Measurements from ENCODE around the gene KLHL20.
A peak's percentile ranks its signal among the peaks of the same experiment; 100 is the strongest.
"Not testable (repeated sequence)": the region's sequence is repeated elsewhere in the genome, so short reads cannot be mapped to it uniquely, and the experiment has no call there.

The KLHL20 gene

DNA sequence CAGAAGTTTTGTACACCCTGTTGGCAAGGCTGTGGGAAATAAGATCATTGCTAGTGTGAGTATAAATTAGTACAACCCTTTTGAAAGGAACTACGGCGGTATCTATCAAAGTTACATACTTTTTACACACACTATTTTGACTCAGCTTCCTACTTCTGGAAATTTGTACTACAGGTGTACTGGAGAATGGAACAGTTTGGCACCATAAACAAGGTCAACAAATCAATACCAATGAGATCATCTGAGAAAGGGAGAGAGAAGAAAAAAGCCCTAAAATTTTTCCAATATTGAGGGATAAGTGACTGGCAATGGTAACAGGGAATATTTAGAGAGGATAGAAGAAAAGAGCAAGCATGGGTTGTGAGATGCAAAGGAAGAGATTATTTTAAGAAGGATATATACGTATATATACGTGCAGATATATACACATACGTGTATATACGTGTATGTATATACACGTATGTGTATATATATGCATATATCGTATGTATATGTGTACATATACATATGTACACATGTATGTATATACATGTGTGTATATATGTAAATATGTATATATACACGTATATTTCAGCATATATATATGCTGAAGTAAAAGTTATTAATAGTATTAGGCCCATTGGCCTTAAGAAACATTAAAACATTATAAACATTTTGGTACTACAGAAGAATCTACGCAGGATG lies 27.6 kb downstream of the KLHL20 start:
- no peak for DNase-seq
- in situ Hi-C loops (cut with MboI; ENCODE audit: low pct_unique_long_range_greater_than_20kb, low sequenced_read_pairs), result no loop called here

DNA sequence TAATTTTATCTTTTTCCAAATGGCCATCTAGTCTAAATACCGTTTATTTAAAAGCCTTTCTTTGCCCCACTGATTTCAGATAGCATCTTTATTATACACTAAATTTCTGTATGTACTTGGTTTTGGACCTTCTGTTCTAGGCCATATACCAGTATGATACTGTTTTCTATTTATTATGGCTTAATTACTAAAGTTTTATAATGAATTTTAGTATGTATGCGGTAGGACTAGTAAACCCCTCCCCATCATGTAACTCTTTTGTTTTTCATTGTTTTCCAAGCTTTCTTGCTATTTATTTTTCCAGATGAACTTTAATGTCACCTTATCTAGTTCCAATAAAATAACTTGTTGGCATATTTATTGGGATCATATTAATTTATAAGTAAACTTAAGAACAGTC lies 29.9 kb downstream of the KLHL20 start:
- DNase-seq, result no peak
- in situ Hi-C loops (cut with MboI; ENCODE audit: low pct_unique_long_range_greater_than_20kb, low sequenced_read_pairs), result no loop called here

DNA sequence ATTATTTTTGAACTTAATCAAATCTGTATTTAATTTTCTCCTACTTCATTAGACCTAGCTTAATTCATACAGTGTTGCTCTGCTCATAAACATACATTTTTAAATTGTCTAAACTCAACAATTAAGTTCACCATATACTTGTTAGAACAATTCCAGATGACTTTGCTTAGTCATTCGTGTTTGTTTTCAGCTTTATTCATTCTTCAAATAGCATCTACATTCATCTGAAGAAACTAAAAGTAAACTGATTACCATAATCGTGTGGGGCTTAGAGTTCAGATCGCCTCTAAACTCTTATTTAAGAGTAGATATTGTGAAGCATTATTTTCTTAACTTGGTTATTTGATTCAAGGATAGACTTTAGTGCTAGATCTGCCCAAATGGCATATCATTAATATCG lies 34.4 kb downstream of the KLHL20 start:
- in situ Hi-C loops (cut with MboI; ENCODE audit: low pct_unique_long_range_greater_than_20kb, low sequenced_read_pairs), result no loop called here
- DNase-seq, result no peak

DNA sequence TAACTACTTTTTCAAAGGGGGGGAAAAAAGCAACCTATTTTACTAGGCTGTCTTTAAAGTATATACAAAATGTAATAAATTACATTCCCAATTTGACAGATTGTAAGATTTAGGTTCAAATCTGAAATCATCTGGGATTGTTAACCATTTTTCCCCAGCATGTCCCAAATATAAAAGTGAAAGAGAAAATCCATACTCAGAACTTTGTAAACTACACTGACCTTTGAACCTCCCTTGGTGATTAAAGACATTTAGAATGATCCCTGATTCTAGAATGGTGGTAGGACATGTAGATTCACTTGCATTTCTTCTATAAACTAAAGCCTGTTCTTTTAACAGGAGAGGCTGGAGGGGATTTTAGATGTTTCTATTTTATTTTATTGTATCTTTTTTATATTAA lies 39.0 kb downstream of the KLHL20 start:
- in situ Hi-C loops (cut with MboI; ENCODE audit: low pct_unique_long_range_greater_than_20kb, low sequenced_read_pairs), result no loop called here
- DNase-seq, result no peak

DNA sequence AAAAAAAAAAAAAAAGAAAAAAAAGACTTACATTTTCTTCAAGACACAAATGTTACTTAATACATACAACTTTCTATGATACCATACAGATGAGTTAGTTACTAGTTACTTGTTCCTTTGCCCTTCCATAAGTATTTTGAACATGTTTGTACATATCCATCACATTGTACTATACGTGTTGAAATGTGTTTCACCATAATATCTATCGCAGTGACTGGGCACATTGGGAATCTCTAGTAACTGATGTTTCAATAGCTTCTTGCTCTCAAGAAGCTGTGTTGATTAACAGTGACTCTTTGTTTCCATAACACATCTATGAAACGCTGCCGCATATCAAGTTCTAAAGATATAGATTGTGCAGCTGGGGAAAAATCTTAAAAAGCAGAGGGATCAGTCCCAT lies 42.9 kb downstream of the KLHL20 start:
- DNase-seq, result no peak
- in situ Hi-C loops (cut with MboI; ENCODE audit: low pct_unique_long_range_greater_than_20kb, low sequenced_read_pairs), result no loop called here

DNA sequence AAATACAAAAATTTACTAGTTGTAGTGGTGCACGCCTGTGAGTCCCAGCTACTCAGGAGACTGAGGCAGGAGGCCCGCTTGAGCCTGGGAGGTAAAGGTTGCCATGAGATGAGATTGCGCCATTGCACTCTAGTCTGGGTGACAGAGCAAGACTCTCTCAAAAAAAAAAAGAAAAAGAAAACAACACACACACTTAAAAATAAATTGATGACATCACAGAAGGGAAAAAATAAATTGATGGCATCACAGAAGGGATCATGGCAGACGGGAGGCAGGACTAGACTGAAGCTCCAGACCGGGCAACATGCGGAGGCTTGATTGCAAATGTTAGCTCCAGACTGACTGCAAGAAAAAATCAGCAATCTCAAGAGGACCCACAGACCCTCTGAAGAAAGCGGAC lies 43.3 kb downstream of the KLHL20 start:
- in situ Hi-C loops (cut with MboI; ENCODE audit: low pct_unique_long_range_greater_than_20kb, low sequenced_read_pairs), result no loop called here
- no peak for DNase-seq

DNA sequence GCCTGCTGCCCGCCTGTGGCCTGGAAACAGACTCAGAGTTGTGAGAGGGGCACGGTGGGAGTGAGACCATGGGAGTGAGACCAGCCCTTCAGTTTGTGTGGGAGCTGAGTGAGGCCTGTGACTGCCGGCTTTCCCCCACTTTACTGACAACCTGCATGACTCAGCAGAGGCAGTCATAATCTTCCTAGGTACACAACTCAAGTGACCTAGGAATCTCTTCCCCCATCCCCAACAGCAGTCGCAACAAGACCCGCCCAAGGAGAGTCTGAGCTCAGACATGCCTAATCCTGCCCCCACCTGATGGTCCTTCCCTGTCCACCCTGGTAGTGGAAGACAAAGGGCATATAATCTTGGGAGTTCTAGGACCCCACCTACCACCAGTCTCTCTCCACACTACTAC lies 44.2 kb downstream of the KLHL20 start:
- in situ Hi-C loops (cut with MboI; ENCODE audit: low pct_unique_long_range_greater_than_20kb, low sequenced_read_pairs), result no loop called here
- DNase-seq, result no peak

DNA sequence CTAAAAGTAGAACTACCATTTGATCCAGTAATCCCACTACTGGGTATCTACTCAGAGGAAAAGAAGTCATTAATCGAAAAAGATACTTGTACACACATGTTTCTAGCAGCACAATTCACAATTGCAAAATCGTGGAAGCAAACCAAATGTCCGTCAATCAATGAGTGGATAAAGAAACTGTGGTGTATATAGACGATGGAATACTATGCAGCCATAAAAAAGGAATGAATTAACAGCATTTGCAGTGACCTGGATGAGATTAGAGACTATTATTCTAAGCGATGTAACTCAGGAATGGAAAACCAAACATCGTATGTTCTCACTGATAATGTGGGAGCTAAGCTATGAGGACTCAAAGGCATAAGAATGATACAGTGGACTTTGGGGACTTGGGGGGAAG lies 49.5 kb downstream of the KLHL20 start:
- in situ Hi-C loops (cut with MboI; ENCODE audit: low pct_unique_long_range_greater_than_20kb, low sequenced_read_pairs), result not testable (repeated sequence)

DNA sequence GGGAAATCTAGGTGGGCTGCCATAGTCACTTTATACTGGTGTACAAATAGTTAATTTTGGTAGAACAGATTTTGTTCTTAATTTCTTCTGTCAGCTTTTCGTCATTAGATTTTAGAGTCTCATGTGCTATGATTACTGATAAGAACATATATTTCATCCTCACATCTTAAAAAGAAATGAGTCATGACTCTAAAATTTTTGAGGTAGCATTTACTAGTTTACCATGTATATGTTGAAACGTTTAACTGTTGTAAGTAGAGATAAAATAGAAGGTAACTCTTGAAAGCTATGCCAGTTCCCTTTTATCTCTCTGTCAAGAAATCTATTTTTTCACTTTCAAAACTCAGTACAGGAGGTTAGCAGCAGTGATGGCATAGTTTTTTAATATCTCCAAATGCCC lies 53.4 kb downstream of the KLHL20 start:
- no peak for DNase-seq
- in situ Hi-C loops (cut with MboI; ENCODE audit: low pct_unique_long_range_greater_than_20kb, low sequenced_read_pairs), result no loop called here

More for the DNA sequence above, 49.5 kb downstream of the KLHL20 start:
- not testable (repeated sequence) for DNase-seq

DNA sequence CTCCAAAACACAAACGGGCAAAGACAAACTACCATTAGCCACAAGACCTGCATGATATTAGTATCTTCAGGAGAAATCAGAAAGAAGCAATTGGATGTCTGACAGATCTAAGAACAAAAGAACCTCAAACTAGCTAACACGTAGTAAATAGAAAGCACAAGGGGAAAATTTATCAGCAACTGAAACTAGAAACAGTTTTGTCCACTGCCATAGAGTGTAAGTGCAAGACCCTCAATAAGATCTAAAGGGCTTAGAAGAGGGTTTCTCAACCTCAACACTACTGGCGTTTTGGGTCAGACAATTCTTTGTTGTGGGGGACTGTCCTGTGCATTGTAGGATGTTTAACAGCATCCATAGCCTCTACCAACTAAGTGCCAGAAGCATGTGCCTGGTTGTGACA lies 54.0 kb downstream of the KLHL20 start:
- in situ Hi-C loops (cut with MboI; ENCODE audit: low pct_unique_long_range_greater_than_20kb, low sequenced_read_pairs), result no loop called here
- no peak for DNase-seq

DNA sequence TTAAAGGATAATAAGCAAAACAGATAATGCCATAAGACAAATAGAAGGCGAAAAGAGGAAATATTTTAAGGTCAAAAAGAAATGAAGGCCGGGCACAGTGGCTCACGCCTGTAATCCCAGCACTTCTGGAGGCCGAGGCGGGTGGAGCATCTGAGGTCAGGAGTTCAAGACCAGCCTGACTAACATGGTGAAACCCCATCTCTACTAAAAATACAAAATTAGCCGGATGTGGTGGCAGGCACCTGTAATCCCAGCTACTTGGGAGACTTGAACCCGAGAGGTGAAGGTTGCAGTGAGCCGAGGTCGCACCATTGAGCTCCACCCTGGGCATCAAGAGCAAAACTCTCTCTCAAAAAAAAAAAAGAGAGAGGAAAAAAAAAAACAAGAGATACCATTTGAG lies 55.5 kb downstream of the KLHL20 start:
- in situ Hi-C loops (cut with MboI; ENCODE audit: low pct_unique_long_range_greater_than_20kb, low sequenced_read_pairs); DNase-seq: not testable (repeated sequence)

DNA sequence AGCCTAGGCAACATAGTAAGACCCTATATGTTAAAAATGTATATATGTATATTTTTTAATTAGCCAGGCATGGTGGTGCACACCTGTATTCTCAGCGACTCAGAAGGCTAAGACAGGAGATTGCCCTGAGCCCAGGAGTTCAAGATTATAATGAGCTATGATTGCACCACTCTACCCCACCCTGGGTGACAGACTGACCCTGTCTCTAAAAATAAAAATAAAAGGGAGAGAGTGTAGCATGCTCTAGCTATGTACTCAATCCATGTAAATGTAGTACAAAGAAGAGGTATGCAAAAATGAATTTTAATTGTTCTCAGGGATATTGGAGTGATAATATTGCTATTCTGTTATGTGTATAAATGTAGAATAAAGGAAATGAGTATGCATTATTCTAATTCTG lies 56.8 kb downstream of the KLHL20 start:
- in situ Hi-C loops (cut with MboI; ENCODE audit: low pct_unique_long_range_greater_than_20kb, low sequenced_read_pairs), result no loop called here
- DNase-seq, result no peak

DNA sequence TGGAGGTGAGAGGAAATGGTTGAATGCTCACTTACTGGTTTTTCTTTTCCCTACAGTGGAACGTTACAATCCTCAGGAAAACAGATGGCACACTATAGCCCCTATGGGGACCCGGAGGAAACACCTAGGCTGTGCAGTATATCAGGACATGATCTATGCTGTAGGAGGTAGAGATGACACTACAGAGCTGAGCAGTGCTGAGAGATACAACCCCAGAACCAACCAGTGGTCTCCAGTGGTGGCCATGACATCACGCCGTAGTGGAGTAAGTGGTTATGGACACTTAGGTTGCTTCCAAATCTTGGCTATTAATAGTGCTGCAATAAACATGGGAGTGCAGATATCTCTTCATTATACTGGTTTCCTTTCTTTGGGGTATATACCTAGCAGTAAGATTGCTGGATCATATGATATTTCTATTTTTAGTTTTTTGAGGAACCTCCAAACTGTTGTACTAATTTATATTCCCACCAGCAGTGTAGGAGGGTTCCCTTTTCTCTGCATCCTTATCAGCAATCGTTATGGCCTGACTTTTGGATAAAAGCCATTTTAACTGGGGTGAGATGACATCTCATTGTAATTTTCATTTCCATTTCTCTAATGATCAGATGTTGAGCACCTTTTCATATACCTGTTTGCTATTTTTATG lies 60.9 kb downstream of the KLHL20 start:
- in situ Hi-C loops (cut with MboI; ENCODE audit: low pct_unique_long_range_greater_than_20kb, low sequenced_read_pairs), result no loop called here
- peak; percentile 67 for DNase-seq

DNA sequence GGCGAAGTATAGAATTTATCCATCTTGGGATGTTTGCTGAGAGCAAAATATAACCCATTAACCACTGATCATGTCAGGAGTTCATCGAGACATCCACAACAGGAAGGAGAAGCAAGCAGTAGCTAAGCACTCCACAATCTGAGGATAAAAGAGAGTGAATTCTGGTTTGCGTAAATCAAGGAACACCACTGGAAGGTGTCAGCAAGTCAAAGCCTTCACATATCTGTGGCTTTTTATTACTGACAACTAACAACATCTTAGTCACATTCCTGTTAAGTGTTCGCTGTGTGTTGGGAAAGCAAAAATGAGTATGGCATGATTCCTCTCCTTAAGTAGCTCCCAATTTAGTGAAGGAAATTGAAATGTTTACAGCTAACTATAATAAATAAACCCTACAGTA lies 65.2 kb downstream of the KLHL20 start:
- in situ Hi-C loops (cut with MboI; ENCODE audit: low pct_unique_long_range_greater_than_20kb, low sequenced_read_pairs), result no loop called here
- no peak for DNase-seq

DNA sequence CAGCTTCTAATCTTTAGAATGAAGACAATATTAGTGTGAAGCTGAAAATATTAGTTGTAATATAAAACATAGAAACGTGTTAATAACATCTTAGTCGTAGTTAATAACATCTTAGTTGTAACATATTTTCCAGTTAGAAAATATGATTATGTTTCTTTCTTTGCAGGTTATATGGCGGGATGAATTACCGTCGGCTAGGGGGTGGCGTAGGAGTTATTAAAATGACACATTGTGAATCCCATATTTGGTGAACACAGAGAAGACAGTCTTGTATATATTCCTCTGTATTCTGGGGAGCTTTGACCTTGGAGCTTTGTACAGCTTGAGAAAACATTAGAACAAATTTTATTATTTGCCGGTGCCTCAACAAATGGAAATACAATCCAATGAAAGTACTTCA lies 70.2 kb downstream of the KLHL20 start:
- in situ Hi-C loops (cut with MboI; ENCODE audit: low pct_unique_long_range_greater_than_20kb, low sequenced_read_pairs), result no loop called here
- no peak for DNase-seq

DNA sequence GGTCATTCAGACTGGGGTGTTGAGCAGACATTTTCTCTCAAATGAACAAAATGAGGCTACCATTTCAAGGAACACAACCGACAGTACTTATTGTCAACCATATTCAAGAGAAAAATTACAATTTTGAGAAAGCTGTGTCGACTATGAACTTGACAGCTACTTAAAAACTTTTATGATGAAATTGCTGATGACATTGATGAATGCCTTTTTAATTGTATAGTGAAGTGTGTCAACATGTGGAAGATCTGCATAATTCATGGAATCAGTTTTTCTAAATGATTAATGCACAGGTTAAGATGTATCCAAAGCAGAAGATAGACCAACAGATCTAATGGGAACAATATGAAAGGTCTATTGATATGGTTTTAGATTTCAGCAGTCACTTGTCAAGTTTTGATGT lies 75.1 kb downstream of the KLHL20 start:
- DNase-seq, result no peak
- in situ Hi-C loops (cut with MboI; ENCODE audit: low pct_unique_long_range_greater_than_20kb, low sequenced_read_pairs), result no loop called here

DNA sequence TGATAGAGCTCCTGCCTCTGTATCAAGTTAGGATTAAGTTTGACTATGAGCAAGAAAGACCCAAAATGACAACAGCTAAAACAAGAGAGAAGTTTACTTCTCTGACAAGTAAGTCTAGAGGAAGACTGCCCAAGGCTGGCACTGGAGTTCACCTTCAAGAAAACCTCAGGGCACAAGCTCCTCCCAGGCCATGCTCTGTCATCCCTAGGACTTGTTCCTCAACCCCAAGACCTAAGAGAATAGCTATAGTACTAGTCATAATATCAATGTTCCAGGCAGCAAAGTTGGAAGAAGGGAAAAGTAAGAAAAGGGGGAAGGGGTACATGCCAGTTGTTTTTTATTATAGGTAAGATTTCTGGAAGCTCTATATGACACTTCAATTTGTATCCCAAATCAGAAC lies 83.3 kb downstream of the KLHL20 start:
- in situ Hi-C loops (cut with MboI; ENCODE audit: low pct_unique_long_range_greater_than_20kb, low sequenced_read_pairs), result no loop called here
- DNase-seq, result no peak

DNA sequence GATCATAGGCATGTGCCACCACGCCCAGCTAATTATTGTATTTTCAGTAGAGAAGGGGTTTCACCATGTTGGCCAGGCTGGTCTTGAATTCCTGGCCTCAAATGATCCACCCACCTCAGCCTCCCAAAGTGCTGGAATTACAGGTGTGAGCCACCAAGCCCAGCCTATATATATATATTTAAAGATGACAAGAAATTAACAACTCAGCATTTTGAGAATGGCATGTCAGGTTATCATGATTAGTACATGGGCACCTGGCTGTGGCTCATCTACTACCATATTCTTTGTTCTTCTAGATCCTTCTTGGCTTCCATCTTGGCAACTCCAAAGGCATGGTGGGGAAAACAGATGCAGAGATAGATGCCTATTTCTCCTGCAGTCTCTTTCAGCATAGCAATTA lies 85.2 kb downstream of the KLHL20 start:
- DNase-seq; in situ Hi-C loops (cut with MboI; ENCODE audit: low pct_unique_long_range_greater_than_20kb, low sequenced_read_pairs): not testable (repeated sequence)

DNA sequence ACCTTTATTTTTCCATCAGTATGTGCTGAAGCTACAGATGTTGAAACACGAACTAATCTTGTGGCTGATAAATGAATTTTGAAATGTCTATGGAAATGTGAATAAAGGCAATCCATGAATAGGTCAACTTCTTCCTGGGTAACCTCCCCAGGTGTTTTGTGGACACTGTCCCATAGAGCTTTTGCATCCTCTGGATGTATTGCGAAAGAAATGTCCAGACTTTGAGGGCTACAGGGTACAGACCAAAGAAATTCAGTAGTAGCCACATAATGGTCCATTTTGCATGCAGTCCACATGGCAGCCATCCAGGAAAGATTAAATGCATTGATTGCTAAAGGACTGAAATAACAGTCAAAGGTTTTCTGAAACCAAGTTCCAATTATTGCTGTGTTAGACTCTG lies 88.2 kb downstream of the KLHL20 start:
- DNase-seq, result no peak
- in situ Hi-C loops (cut with MboI; ENCODE audit: low pct_unique_long_range_greater_than_20kb, low sequenced_read_pairs), result no loop called here

DNA sequence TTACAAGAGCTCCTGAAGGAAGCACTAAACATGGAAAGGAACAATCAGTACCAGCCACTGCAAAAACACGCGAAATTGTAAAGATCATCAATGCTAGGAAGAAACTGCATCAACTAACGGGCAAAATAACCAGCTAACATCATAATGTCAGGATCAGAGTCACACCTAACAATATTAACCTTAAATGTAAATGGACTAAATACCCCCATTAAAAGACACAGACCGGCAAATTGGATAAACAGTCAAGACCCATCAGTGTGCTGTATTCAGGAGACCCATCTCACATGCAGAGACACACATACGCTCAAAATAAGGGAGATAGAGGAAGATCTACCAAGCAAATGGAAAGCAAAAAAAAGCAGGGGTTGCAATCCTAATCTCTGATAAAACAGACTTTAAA lies 98.9 kb downstream of the KLHL20 start:
- in situ Hi-C loops (cut with MboI; ENCODE audit: low pct_unique_long_range_greater_than_20kb, low sequenced_read_pairs); DNase-seq: not testable (repeated sequence)

DNA sequence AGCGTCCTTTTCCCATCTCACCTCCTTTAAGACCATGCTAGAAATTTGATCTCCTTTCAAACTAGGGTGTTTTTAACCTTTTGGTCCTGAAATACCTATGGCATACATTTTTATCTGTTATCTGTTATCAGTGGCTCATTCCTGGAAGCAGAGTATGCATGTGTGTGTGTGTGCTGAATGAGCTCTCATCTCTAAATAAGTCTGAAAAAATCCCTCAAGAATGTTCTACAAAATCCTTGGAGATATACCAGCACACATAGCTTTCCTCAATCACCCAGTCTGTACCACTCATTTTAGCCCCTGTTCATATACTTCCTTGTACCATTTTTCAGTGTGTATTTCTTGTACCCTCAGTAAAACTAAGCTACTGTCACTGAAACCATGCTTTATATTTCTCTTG lies 103.7 kb downstream of the KLHL20 start:
- no peak for DNase-seq
- in situ Hi-C loops (cut with MboI; ENCODE audit: low pct_unique_long_range_greater_than_20kb, low sequenced_read_pairs), result no loop called here
